ENCODE measurements around the gene LHFPL2. TPM values are rescaled to one million over a fixed set of nuclear protein-coding genes. Genes with fewer than 3 reads are reported as not detected.

The LHFPL2 gene
- total and polyA plus RNA-seq, 9 of the 15 experiments (the other 6 are each of a cell fraction or from before 2014, with no cell fraction given) = 1.0 to 6.6 (median 4.6) TPM

GRCh38 chr5:78677777-78678668 is 29.5 kb upstream of the LHFPL2 start (continued):
- TF ChIP-seq MTA1 (IDR thresholded peaks at IDR 0.05; ENCODE audit: borderline replicate concordance) (peak; percentile 9; the same call in 1 of the 2 replicates), SOX6 (IDR thresholded peaks at IDR 0.05) (peak; percentile 60), ZNF644 (tag; IDR thresholded peaks at IDR 0.05; ENCODE audit: low read depth) (no peak), JUN (IDR thresholded peaks at IDR 0.05; ENCODE audit: borderline replicate concordance, low read depth, low read length) (peak; percentile 46; the same call in 1 of the 2 replicates), JUN (CRISPR knock-in tag; IDR thresholded peaks at IDR 0.05; ENCODE audit: borderline replicate concordance) (no peak), CTBP1 (IDR thresholded peaks at IDR 0.05; ENCODE audit: borderline replicate concordance) (peak; percentile 48; the same call in 1 of the 2 replicates), PRDM10 (IDR thresholded peaks at IDR 0.05; ENCODE audit: partially characterized antibody) (no peak), EP300 (IDR thresholded peaks at IDR 0.05; ENCODE audit: low read length) (peak; percentile 89), ATF4 (CRISPR knock-in tag; IDR thresholded peaks at IDR 0.05) (peak; percentile 94), NR2C1 (IDR thresholded peaks at IDR 0.05) (no peak), NR2C1 (tag; IDR thresholded peaks at IDR 0.05) (0 out of 2 replicates have a peak, but pooled peaks have one; percentile 8), LEF1 (IDR thresholded peaks at IDR 0.05) (peak; percentile 82; the same call in 1 of the 2 replicates), ZNF23 (CRISPR knock-in tag; IDR thresholded peaks at IDR 0.05) (no peak), TCF3 (CRISPR knock-in tag; IDR thresholded peaks at IDR 0.05) (0 out of 2 replicates have a peak, but pooled peaks have one; percentile 10), MEF2D (tag; conservative IDR thresholded peaks at IDR 0.05; ENCODE audit: low read depth) (0 out of 2 replicates have a peak, but pooled peaks have one; percentile 25), HDAC3 (IDR thresholded peaks at IDR 0.05; ENCODE audit: borderline replicate concordance, partially characterized antibody) (peak; percentile 42)

All from K562 (cell line).